Cardiac muscle cell (in vitro differentiated cells and primary cell): ENCODE measurements around the gene CLPTM1L. TPM values are rescaled to one million over a fixed set of nuclear protein-coding genes. Genes with fewer than 3 reads are reported as not detected.

ENCODE experiments used
- DNase-seq, 2 donors: peaks; one replicate each; pipeline versions ENCODE4 v3.0.0 to v3.0.0-alpha.2; 2010 to 2017; ENCODE audit warnings: low read depth in 1 of 2, low spot score in 1 of 2
- H3K27ac ChIP-seq: fragments of 200-600 bp; sonication (generic); 2 replicates; pipeline ENCODE4 v1.5.1; 2016
- H3K27me3 ChIP-seq: fragments of 200-600 bp; sonication (generic); 2 replicates; pipeline ENCODE4 v1.6.0; 2016; ENCODE audit warnings: control low read depth
- H3K36me3 ChIP-seq: fragments of 200-600 bp; sonication (generic); 2 replicates; pipeline ENCODE4 v1.5.1; 2016; ENCODE audit warnings: control low read depth
- H3K4me1 ChIP-seq: fragments of 200-600 bp; sonication (generic); 2 replicates; pipeline ENCODE4 v1.8.1; 2017; ENCODE audit warnings: low read depth, mild to moderate bottlenecking, mixed run types
- H3K4me3 ChIP-seq: fragments of 200-600 bp; sonication (generic); 2 replicates; pipeline ENCODE4 v1.5.1; 2016; ENCODE audit warnings: mild to moderate bottlenecking
- H3K9me3 ChIP-seq: fragments of 200-600 bp; sonication (generic); 2 replicates; pipeline ENCODE4 v1.5.1; 2017; ENCODE audit warnings: low read depth, mild to moderate bottlenecking, control low read depth
- polyA plus RNA-seq: library from polyadenylated mRNA; unstranded; fragments of >200 nt; fragmentation: Nextera tagmentation; extraction: Ambion mirVana; gene quantifications from 2 replicates; pipeline ENCODE4 v1.2.1, GENCODE V29; 2016
- total RNA-seq: library from RNA; depleted of rRNA; stranded (reverse); fragments of >200 nt; gene quantifications from 2 replicates; pipeline ENCODE4 v1.2.3, GENCODE V29; 2016
- TF ChIP-seq, protein P1 (sequence below): IDR thresholded peaks from 2 replicates; pipeline ENCODE4 v1.5.1; 2012; ENCODE audit warnings: low read depth, mild to moderate bottlenecking, low read length

CLPTM1L gene
- total and polyA plus RNA-seq, 2 experiments from 2014 or later: 78.4 to 154 TPM

DNA sequence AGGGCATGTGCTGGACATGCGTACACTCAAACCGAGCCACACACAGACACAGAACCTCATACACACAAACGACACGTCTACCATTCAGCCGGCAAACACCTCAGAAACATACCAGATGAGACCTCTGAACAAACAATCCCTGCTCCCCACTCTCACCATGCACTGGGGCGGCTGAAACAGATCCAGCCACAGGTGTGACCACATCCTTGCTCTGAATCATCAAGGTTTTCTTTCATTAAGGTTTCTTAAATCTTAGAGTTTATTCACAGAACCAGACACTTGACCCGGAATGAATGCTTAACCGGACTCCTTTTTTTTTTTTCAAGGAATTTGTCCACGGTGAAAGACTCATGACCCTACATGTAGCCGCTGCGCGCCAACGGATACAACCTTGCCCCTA is 76.2 kb downstream of the CLPTM1L start:
- Histone ChIP-seq H3K27ac (no peak overlapping the region), H3K4me3 (no peak overlapping the region), H3K4me1 (no peaks in the 10 kb centered on the region), H3K27me3 (no peaks in the 10 kb centered on the region), H3K9me3 (no peaks in the 10 kb centered on the region), H3K36me3 (no peaks in the 10 kb centered on the region)
- no peak for DNase-seq
- TF ChIP-seq, protein P1, sequence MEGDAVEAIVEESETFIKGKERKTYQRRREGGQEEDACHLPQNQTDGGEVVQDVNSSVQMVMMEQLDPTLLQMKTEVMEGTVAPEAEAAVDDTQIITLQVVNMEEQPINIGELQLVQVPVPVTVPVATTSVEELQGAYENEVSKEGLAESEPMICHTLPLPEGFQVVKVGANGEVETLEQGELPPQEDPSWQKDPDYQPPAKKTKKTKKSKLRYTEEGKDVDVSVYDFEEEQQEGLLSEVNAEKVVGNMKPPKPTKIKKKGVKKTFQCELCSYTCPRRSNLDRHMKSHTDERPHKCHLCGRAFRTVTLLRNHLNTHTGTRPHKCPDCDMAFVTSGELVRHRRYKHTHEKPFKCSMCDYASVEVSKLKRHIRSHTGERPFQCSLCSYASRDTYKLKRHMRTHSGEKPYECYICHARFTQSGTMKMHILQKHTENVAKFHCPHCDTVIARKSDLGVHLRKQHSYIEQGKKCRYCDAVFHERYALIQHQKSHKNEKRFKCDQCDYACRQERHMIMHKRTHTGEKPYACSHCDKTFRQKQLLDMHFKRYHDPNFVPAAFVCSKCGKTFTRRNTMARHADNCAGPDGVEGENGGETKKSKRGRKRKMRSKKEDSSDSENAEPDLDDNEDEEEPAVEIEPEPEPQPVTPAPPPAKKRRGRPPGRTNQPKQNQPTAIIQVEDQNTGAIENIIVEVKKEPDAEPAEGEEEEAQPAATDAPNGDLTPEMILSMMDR: no peak

DNA sequence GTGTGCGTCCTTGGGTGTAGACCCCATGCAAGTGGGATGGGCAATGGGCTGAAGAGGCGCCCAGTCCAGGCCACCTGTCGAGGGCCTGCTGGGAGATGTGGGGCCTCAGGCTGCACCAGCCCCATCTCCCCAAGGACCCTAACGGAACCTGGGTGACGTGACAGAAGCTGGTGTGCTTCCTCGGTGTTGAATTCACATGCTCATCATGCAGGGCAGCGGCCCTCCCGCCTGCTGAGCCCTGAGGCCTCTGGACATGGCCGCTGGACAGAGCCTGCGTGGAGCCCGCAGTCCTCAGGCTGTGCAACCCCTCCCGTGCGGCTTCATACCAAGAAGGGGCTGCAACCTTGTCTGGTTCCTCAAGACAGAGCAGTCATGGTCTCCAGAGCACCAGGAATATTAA is 76.8 kb downstream of the CLPTM1L start:
- H3K4me1 ChIP-seq: no peaks in the 10 kb centered on the region
- TF ChIP-seq, protein P1: no peak
- no peaks in the 10 kb centered on the region for H3K27me3 ChIP-seq
- H3K4me3 ChIP-seq: no peak overlapping the region
- H3K9me3 ChIP-seq: no peaks in the 10 kb centered on the region
- H3K36me3 ChIP-seq: no peaks in the 10 kb centered on the region
- H3K27ac ChIP-seq: no peak overlapping the region
- no peak for DNase-seq

Other genes starting within 250 kb of the CLPTM1L start
- 25.5 and 29.9 TPM in 2 replicates for gene SLC12A7, start 233.0 kb downstream of the CLPTM1L start, total RNA-seq
- 14.1 and 21.9 TPM in 2 replicates for gene SLC12A7, start 233.0 kb downstream of the CLPTM1L start, polyA plus RNA-seq
- gene SLC6A19, start 143.5 kb downstream of the CLPTM1L start, total RNA-seq: 0.09 and 0.49 TPM in 2 replicates
- 0.05 and 0.32 TPM in 2 replicates for gene SLC6A19, start 143.5 kb downstream of the CLPTM1L start, polyA plus RNA-seq
- gene SLC6A18, start 119.7 kb downstream of the CLPTM1L start, total RNA-seq: not detected in 2 replicates
- not detected in 2 replicates for gene SLC6A18, start 119.7 kb downstream of the CLPTM1L start, polyA plus RNA-seq
- gene TERT, start 50.0 kb downstream of the CLPTM1L start, total RNA-seq: 0.30 TPM in 1 of 2 replicates, not detected in the other
- gene TERT, start 50.0 kb downstream of the CLPTM1L start, polyA plus RNA-seq: not detected in 2 replicates
- 0.04 TPM in 1 of 2 replicates, not detected in the other for gene SLC6A3, start 100.3 kb upstream of the CLPTM1L start, total RNA-seq
- gene SLC6A3, start 100.3 kb upstream of the CLPTM1L start, polyA plus RNA-seq: not detected in 2 replicates
- 48.5 and 57.3 TPM in 2 replicates for gene LPCAT1, start 178.9 kb upstream of the CLPTM1L start, total RNA-seq
- gene LPCAT1, start 178.9 kb upstream of the CLPTM1L start, polyA plus RNA-seq: 48.8 and 57.3 TPM in 2 replicates